Suprapubic skin (tissue), 3 donors: ENCODE results near the gene UFSP1.

ENCODE experiments used
- CTCF ChIP-seq, 2 donors: fragments of 200-600 bp in 1 of 2; fragments of 450-650 bp in 1 of 2; sonication (generic) in 1 of 2; IDR thresholded peaks; one replicate each; pipeline ENCODE4 v1.5.1; 2016 to 2019; ENCODE audit warnings: antibody characterized with exemption in 2 of 2, mild to moderate bottlenecking in 1 of 2, moderate library complexity in 1 of 2
- POLR2AphosphoS5 ChIP-seq, 3 donors: sonication (generic); formaldehyde crosslinking; IDR thresholded peaks; one replicate each; pipeline ENCODE4 v1.6.1; 2017; ENCODE audit warnings: antibody characterized with exemption in 3 of 3

- no peak for TF ChIP-seq CTCF (IDR thresholded peaks at IDR 0.05)
- no peak for TF ChIP-seq POLR2AphosphoS5 (IDR thresholded peaks at IDR 0.05)
Measured at GRCh38 chr7:100886936-100887515, 2.5 kb downstream of the UFSP1 start.
